ENCODE measurements around the gene VPS37D. TPM values are rescaled to one million over a fixed set of nuclear protein-coding genes. Genes with fewer than 3 reads are reported as not detected.

VPS37D gene
- total RNA-seq, 2 donors from 2014 or later = 0.25 to 0.36 TPM

DNA sequence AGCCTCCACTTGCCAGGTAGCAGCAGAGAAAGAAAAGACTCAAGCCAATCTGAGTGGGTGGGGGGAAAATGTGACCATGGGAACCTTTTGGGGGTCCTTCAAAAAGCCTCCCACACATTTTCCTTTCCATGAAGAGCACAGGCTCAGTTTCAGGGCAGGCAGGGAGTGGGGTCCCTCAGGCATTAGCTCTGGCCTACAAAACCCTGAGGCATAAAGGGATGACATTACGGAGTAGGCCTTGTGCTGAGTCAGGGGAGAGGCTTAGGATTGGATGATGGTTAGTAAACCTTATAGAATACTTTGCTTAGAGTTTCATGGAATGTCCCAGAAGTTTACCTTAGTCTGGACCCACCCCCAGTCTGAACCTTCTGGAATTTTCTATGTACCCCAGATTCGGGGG lies 12.1 kb downstream of the VPS37D start:
- Mint-ChIP-seq H3K27ac (no peak overlapping the region), H3K9me3 (no peaks in the 10 kb centered on the region), H3K36me3 (no peaks in the 10 kb centered on the region), H3K4me3 (no peak overlapping the region), H3K27me3 (no peaks in the 10 kb centered on the region), H3K4me1 (ENCODE audit: low read depth in 2 of 2) (peaks cover 19 to 24% of the 10 kb centered on the region in 2 donors)
- no peak for DNase-seq (ENCODE audit: low spot score)
- no peak for ATAC-seq

DNA sequence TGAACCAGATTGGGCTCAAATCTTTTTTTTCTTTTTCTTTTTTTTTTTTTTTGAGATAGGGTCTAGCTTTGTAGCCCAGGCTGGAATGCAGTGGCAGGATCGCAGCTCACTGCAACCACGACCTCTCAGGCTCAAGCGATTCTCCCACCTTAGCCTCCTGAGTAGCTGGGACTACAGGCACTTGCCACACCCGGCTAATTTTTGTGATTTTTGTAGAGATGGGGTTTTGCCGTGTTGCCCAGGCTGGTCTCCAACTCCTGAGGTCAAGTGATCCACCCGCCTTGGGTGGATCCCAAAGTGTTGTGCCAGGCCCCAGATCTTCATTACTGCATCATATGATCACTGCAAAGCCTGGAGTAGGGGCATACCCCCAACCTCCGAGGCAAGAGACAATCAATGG lies 12.9 kb downstream of the VPS37D start:
- no peak for DNase-seq (ENCODE audit: low spot score)
- ATAC-seq = no peak
- Mint-ChIP-seq H3K4me1 (ENCODE audit: low read depth in 2 of 2) (peaks cover 19 to 24% of the 10 kb centered on the region in 2 donors), H3K4me3 (no peak overlapping the region), H3K36me3 (no peaks in the 10 kb centered on the region), H3K27me3 (no peaks in the 10 kb centered on the region), H3K27ac (no peak overlapping the region), H3K9me3 (no peaks in the 10 kb centered on the region)

DNA sequence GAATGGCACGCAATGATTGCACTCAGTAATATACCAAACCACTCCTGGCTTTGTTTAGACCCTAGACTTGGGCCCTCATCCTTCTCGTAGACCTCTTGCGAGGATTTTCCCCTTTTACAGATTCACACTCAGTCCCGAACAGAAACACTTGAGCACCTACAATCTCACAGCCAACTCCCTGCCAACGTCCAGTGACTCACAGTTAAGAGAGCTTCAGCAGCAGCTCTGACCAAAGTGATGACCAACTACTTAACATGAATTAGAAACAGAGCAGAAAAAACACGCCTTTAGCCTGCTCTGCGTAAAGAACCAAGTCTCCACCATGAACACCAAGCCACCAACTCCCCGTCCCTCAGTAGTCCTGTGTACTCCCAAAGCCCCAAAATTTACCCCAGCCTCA lies 13.4 kb downstream of the VPS37D start:
- peaks cover under 1% of the 10 kb centered on the region for H3K36me3 Mint-ChIP-seq
- ATAC-seq (no peak), DNase-seq (ENCODE audit: low spot score) (no peak)
- peak overlapping the region; percentile 94 for H3K4me3 Mint-ChIP-seq
- H3K9me3 Mint-ChIP-seq = no peaks in the 10 kb centered on the region
- H3K27ac Mint-ChIP-seq = no peak overlapping the region
- no peaks in the 10 kb centered on the region for H3K27me3 Mint-ChIP-seq
- peaks cover 20 to 25% of the 10 kb centered on the region in 2 donors for H3K4me1 Mint-ChIP-seq (ENCODE audit: low read depth in 2 of 2)

DNA sequence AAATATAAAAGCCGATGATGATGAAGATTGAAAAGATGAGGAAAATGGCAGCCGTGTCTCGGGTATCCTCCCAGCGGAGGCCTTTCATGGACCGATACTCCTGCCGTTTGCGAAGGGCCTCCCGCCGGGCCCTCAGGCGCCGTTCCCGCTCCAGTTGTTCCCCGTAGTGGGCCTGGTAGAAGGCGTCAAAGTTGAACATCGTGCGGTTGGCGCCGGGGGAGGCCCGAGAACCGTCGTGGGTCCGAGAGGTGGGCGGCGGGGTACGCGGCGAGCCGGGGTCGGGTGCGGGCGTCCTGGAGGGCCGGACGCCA lies 15.1 kb downstream of the VPS37D start:
- DNase-seq (ENCODE audit: low spot score) (no peak), ATAC-seq (peak in 1 of 2 donors; percentile 0)
- Mint-ChIP-seq H3K36me3 (peaks cover 7% of the 10 kb centered on the region), H3K4me3 (peak overlapping the region; percentile 94), H3K4me1 (ENCODE audit: low read depth in 2 of 2) (peaks cover 24 to 33% of the 10 kb centered on the region in 2 donors), H3K9me3 (no peaks in the 10 kb centered on the region), H3K27ac (peak overlapping the region; percentile 87 to 94), H3K27me3 (no peaks in the 10 kb centered on the region)

DNA sequence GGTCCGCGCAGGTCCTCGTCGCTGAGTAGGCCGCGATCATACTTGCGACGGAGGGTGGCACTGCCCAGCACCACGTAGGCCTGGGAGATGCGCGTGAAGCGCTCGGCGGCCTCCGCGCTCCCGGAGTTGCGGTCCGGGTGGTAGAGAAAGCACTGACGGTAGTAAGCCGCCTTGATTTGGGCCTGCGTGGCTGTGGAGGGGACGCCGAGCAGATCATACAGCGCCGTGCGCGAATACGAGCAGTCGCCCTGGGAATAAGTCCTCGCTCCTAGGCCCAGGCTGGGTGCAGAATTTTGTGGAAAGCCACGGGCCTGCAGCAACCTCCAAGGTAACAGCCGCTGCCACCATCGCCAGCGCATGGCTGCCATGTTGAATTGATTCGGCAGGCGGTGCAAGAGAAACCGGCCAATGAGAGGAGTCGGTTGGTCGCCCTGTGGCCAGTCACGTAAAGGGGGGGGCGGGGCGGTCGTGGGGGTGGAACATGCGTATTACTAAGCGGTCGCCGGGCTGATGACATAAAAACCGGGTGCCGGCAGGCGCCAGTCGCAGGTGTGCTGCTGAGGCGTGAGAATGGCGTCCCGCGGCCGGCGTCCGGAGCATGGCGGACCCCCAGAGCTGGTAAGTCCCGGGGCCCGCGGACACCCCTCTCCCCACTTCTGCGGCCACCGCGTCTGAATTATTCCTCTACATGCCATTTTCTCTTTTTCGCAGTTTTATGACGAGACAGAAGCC lies 15.6 kb downstream of the VPS37D start, which contains the start of the genes BUD23 and DNAJC30:
Gene BUD23 (plus strand): TSS at position 542 of the 732 bp plus-strand sequence. CDS start 29 bp downstream, at position 571.
Gene DNAJC30 (minus strand): TSS at position 398 of the 732 bp plus-strand sequence. CDS start 30 bp downstream, at position 368.
- DNase-seq (ENCODE audit: low spot score) (peak; percentile 93), ATAC-seq (peak; percentile 97 to 99)
- Mint-ChIP-seq H3K27me3 (no peaks in the 10 kb centered on the region), H3K27ac (peak within 1 kb of the TSS; percentile 87 to 94), H3K4me3 (peak within 1 kb of the TSS; percentile 94), H3K9me3 (no peaks in the 10 kb centered on the region), H3K36me3 (peaks cover 7% of the 10 kb centered on the region), H3K4me1 (ENCODE audit: low read depth in 2 of 2) (peaks cover 24 to 33% of the 10 kb centered on the region in 2 donors)

DNA sequence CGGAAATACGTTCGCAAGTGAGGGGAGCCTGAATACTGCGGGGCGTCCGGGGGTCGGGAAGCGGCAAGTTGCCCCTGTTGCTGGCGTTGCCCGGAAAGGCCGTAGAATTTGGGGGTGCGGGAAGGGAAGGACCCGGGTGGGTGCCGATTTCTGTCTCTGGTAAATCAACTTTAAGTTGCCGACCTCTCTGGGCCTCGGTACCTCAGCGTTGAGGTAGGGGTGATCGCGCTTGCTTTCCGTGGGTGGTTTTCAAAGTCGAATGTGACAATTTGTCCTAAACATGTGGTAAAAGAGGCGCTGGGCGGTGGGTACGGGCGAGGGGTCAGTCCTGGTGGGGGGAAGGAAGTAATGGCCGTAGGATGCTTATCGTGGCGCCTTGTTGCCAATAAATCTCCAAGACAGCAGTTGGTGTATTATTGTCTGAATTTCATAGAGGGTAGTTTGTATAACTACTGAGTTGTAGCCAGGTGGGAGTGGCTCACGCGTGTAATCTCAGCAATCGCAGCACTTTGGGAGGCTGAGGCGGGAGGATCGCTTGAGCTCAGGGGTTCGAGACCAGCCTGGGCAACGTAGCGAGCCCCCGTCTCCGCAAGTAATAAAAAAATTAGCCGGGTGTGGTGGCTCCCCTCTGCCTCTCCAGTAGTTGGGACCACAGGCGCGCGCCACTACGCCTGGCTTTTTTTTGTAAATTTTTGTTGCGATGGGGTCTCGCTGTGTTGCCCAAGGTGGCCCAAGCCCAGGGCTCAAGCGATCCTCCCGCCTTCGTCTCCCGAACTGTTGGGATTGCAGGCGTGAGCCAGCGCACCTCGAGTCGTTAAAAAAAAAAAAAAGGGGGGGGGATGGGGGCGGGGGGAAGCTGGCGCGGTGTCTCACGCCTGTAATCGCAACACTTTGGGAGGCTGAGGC lies 16.4 kb downstream of the VPS37D start:
- peaks cover 30 to 40% of the 10 kb centered on the region in 2 donors for H3K4me1 Mint-ChIP-seq (ENCODE audit: low read depth in 2 of 2)
- peak; percentile 38 for DNase-seq (ENCODE audit: low spot score)
- no peaks in the 10 kb centered on the region for H3K9me3 Mint-ChIP-seq
- H3K4me3 Mint-ChIP-seq = peak overlapping the region; percentile 94
- H3K36me3 Mint-ChIP-seq = peaks cover 15% of the 10 kb centered on the region
- no peaks in the 10 kb centered on the region for H3K27me3 Mint-ChIP-seq
- ATAC-seq = peak in 1 of 2 donors; percentile 21
- H3K27ac Mint-ChIP-seq = peak overlapping the region; percentile 87 to 94

DNA sequence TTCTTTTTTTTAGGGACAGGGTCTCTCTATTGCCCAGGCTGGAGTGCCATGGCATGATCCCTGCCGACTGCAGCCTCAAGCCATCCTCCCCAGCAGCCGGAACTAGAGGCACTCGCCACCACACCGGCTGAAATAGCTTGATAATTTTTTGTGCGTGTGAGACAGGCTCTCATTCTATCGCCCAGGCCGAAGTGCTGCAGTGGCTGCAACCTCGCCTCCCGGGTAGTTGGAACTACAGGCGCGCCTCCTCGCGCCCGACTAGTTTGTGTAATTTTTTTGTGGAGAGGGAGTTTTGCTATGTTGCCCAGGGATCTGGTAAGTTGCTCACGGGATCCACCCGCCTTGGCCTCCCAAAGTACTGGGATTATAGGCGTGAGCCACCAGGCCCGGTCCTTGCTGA lies 17.7 kb downstream of the VPS37D start:
- Mint-ChIP-seq H3K9me3 (no peaks in the 10 kb centered on the region), H3K27ac (no peak overlapping the region), H3K36me3 (peaks cover 21% of the 10 kb centered on the region), H3K4me3 (peak overlapping the region; percentile 38), H3K27me3 (no peaks in the 10 kb centered on the region), H3K4me1 (ENCODE audit: low read depth in 2 of 2) (peaks cover 38 to 46% of the 10 kb centered on the region in 2 donors)
- ATAC-seq (no peak), DNase-seq (ENCODE audit: low spot score) (peak; percentile 38)

DNA sequence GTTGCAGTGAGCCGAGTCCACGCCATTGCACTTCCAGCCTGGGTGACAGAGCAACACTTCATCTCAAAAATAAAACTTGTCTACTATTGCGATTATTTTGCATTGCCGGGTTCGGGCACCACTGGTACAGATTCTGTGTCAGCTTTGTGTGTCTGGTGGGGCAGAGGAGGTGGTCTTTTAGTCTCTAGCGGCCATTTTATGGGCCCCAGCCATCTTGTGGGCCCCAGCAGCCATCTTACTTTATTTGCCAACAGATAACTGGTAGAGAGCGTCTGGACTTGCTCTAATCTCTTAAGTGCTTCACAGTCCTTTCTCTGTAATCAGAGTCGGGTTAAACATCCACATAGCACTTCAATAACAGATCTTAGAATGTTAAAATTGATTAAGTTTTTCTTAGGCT lies 20.7 kb downstream of the VPS37D start:
- H3K4me1 Mint-ChIP-seq (ENCODE audit: low read depth in 2 of 2) = peaks cover 27 to 30% of the 10 kb centered on the region in 2 donors
- H3K36me3 Mint-ChIP-seq = peaks cover 28% of the 10 kb centered on the region
- ATAC-seq = no peak
- no peaks in the 10 kb centered on the region for H3K9me3 Mint-ChIP-seq
- DNase-seq (ENCODE audit: low spot score) = no peak
- H3K27me3 Mint-ChIP-seq = no peaks in the 10 kb centered on the region
- no peak overlapping the region for H3K27ac Mint-ChIP-seq
- no peak overlapping the region for H3K4me3 Mint-ChIP-seq

DNA sequence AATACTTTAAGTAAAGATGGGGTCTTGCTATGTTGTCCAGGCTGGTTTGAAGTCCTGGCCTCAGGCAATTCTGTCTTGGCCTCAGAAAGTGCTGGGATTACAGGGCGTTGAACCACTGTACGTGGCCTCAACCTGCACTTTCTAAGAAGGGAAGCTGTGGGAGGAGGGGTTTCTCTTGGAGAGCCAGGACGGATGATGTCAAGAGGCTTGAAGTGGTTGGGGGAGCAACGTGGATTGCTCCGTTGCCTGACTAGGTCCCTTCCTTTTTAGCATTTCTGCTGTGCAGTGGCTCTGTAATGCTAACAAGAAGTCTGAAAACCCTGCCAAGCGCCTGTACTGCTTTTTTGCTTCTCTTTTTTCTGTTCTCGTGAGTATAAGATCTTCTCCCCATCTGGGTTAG lies 23.0 kb downstream of the VPS37D start:
- Mint-ChIP-seq H3K36me3 (peaks cover 39% of the 10 kb centered on the region), H3K4me3 (no peak overlapping the region), H3K9me3 (no peaks in the 10 kb centered on the region), H3K27ac (no peak overlapping the region), H3K27me3 (no peaks in the 10 kb centered on the region), H3K4me1 (ENCODE audit: low read depth in 2 of 2) (peaks cover 22 to 26% of the 10 kb centered on the region in 2 donors)
- DNase-seq (ENCODE audit: low spot score) (no peak), ATAC-seq (no peak)

DNA sequence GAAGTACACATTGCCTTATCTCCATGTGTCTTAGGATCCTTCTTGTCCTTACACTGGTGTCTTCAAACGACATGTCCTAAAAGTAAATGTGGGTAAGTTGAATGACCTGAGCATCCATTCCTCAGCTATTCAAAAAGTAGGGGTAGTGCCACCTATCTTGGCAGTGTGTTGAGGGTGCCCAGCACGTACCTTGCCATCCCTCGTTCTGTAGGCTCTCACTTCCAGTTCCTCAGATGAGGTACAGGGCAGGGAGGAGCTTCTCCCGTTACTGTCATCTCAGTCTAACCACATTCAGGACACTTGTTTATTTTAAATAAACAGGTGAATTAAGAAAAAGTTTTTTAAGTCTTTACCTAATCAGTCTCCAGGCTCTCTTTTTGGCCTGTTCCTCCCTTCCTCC lies 28.7 kb downstream of the VPS37D start:
- ATAC-seq (no peak), DNase-seq (ENCODE audit: low spot score) (no peak)
- peaks cover 28% of the 10 kb centered on the region for H3K36me3 Mint-ChIP-seq
- no peak overlapping the region for H3K4me3 Mint-ChIP-seq
- H3K4me1 Mint-ChIP-seq (ENCODE audit: low read depth in 2 of 2) = peaks cover 0 to 7% of the 10 kb centered on the region in 2 donors
- H3K27me3 Mint-ChIP-seq = no peaks in the 10 kb centered on the region
- no peak overlapping the region for H3K27ac Mint-ChIP-seq
- H3K9me3 Mint-ChIP-seq = no peaks in the 10 kb centered on the region

DNA sequence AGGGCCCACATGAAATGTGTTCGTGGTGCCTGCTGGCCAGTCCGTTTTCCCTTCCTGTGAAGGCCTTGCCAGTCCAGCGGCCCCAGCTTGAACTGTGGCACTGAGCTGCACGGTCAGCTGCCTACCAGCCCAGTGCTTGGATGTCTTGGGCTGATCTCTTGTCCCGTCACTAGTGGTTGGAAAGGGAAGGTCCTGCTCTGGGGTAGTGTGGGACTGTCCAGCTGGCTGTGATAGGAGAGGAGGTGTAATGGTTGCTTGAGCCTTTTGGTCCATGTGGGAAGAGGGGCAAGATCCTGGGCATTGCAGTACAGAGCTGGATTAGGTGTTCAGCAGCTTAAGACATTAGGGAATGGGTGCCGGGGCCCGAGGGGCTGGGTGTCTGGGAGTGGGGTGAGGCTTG lies 30.8 kb downstream of the VPS37D start:
- H3K4me3 Mint-ChIP-seq = no peak overlapping the region
- ATAC-seq (no peak), DNase-seq (ENCODE audit: low spot score) (no peak)
- no peak overlapping the region for H3K27ac Mint-ChIP-seq
- peaks cover 0 to 21% of the 10 kb centered on the region in 2 donors for H3K4me1 Mint-ChIP-seq (ENCODE audit: low read depth in 2 of 2)
- no peaks in the 10 kb centered on the region for H3K27me3 Mint-ChIP-seq
- no peaks in the 10 kb centered on the region for H3K9me3 Mint-ChIP-seq
- H3K36me3 Mint-ChIP-seq = peaks cover 21% of the 10 kb centered on the region

DNA sequence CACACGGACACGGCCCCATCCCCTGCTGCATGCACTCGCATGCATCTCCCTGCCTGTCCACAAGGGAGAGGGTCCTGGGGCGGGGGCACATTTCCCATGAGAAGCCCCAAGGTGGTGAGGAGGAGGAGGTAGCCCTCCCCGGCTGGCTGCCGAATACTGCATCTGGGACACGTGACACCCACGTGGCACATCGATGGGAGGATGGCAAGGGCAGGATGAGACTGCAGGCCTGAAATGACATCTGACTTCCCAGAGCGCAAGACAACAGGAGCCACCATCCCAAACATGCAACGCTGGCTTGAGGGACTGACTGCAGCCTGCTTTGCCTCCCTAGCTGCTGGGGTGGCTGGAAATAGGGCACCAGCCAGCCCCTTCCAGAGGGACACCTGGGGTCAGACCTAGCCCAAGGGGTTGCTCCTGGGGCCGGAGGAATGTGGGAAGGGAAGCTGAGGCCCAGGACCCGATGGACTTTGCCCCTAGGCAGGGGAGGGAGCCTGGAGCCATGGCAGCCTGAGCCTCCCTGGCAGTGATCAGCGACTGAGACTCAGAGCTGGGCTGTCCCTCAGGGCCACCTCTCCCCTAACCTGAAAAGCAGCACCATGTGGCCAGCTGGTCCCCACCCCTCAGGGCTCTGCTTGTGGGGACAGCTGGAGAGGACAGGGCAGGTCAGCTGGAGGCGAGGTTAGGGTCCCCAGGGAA lies 31.9 kb downstream of the VPS37D start:
- H3K4me3 Mint-ChIP-seq = no peak overlapping the region
- no peak for DNase-seq (ENCODE audit: low spot score)
- peaks cover 0 to 18% of the 10 kb centered on the region in 2 donors for H3K4me1 Mint-ChIP-seq (ENCODE audit: low read depth in 2 of 2)
- H3K27me3 Mint-ChIP-seq = no peaks in the 10 kb centered on the region
- no peak overlapping the region for H3K27ac Mint-ChIP-seq
- peaks cover 16% of the 10 kb centered on the region for H3K36me3 Mint-ChIP-seq
- ATAC-seq = no peak
- no peaks in the 10 kb centered on the region for H3K9me3 Mint-ChIP-seq

DNA sequence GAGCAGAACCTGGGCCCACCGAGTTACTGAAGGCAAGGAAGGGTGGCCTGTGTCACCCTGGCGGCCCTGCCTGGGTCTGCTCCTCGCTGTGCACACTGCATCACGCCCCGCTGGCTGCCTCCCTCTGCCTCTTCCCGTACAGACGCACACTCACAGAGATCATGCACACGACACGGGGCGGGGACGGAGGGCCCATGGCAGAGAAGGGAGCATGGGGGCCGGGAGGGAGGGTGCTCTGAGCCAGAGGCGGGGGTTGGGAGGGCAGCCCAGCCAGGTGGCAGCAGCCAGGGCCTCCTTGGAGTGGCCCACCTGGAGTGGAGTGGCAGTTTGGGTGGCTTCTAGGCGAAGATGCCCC lies 32.4 kb downstream of the VPS37D start:
- Mint-ChIP-seq H3K27me3 (no peaks in the 10 kb centered on the region), H3K36me3 (peaks cover 12% of the 10 kb centered on the region), H3K9me3 (no peaks in the 10 kb centered on the region), H3K4me1 (ENCODE audit: low read depth in 2 of 2) (peaks cover 0 to 15% of the 10 kb centered on the region in 2 donors), H3K4me3 (no peak overlapping the region), H3K27ac (no peak overlapping the region)
- ATAC-seq = no peak
- DNase-seq (ENCODE audit: low spot score) = no peak

Data from natural killer cell treated with Interleukin-12 subunit alpha and Interleukin-12 subunit beta and Interleukin-15 and Interleukin-18, amount 100 ng/mL, for 72 hours (primary cell).